ENCODE results near the gene EGF.

GRCh38 chr4:109887071-109887470 lies 25.6 kb upstream of the EGF start:
- TF ChIP-seq, protein P1, sequence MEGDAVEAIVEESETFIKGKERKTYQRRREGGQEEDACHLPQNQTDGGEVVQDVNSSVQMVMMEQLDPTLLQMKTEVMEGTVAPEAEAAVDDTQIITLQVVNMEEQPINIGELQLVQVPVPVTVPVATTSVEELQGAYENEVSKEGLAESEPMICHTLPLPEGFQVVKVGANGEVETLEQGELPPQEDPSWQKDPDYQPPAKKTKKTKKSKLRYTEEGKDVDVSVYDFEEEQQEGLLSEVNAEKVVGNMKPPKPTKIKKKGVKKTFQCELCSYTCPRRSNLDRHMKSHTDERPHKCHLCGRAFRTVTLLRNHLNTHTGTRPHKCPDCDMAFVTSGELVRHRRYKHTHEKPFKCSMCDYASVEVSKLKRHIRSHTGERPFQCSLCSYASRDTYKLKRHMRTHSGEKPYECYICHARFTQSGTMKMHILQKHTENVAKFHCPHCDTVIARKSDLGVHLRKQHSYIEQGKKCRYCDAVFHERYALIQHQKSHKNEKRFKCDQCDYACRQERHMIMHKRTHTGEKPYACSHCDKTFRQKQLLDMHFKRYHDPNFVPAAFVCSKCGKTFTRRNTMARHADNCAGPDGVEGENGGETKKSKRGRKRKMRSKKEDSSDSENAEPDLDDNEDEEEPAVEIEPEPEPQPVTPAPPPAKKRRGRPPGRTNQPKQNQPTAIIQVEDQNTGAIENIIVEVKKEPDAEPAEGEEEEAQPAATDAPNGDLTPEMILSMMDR (IDR thresholded peaks at IDR 0.05) = no peak
- no peak for TF ChIP-seq POLR2A (IDR thresholded peaks at IDR 0.05; ENCODE audit: low read length)
- no peak for TF ChIP-seq MAX (IDR thresholded peaks at IDR 0.05)
- TF ChIP-seq, protein P2, sequence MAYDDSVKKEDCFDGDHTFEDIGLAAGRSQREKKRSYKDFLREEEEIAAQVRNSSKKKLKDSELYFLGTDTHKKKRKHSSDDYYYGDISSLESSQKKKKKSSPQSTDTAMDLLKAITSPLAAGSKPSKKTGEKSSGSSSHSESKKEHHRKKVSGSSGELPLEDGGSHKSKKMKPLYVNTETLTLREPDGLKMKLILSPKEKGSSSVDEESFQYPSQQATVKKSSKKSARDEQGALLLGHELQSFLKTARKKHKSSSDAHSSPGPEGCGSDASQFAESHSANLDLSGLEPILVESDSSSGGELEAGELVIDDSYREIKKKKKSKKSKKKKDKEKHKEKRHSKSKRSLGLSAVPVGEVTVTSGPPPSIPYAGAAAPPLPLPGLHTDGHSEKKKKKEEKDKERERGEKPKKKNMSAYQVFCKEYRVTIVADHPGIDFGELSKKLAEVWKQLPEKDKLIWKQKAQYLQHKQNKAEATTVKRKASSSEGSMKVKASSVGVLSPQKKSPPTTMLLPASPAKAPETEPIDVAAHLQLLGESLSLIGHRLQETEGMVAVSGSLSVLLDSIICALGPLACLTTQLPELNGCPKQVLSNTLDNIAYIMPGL (CRISPR knock-in tag; IDR thresholded peaks at IDR 0.05; ENCODE audit: borderline replicate concordance) = no peak
- no peak for TF ChIP-seq PHF8 (IDR thresholded peaks at IDR 0.05; ENCODE audit: borderline replicate concordance, low read depth)
- no peak for TF ChIP-seq SMC3 (IDR thresholded peaks at IDR 0.05)
- TF ChIP-seq ESRRA (IDR thresholded peaks at IDR 0.05; ENCODE audit: borderline replicate concordance, low read length) = no peak
- TF ChIP-seq CBX8 (IDR thresholded peaks at IDR 0.05) = no peak
- no peak for TF ChIP-seq JUN (IDR thresholded peaks at IDR 0.05)
- TF ChIP-seq, protein P3, sequence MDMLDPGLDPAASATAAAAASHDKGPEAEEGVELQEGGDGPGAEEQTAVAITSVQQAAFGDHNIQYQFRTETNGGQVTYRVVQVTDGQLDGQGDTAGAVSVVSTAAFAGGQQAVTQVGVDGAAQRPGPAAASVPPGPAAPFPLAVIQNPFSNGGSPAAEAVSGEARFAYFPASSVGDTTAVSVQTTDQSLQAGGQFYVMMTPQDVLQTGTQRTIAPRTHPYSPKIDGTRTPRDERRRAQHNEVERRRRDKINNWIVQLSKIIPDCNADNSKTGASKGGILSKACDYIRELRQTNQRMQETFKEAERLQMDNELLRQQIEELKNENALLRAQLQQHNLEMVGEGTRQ (IDR thresholded peaks at IDR 0.05) = no peak
- TF ChIP-seq KDM1A (IDR thresholded peaks at IDR 0.05; ENCODE audit: low read depth) = no peak
- no peak for TF ChIP-seq REST (IDR thresholded peaks at IDR 0.05)
- no peak for TF ChIP-seq BHLHE40 (IDR thresholded peaks at IDR 0.05; ENCODE audit: low read depth, low read length)
